H1 (cell line): ENCODE results near the gene RAB3GAP2. TPM values are rescaled to one million over a fixed set of nuclear protein-coding genes. Genes with fewer than 3 reads are reported as not detected.

ENCODE experiments used
- CTCF ChIA-PET: fragments of 300-600 bp; sonication (Branson Sonifier 250); formaldehyde crosslinking; loops from one replicate; lab custom pipeline; 2021; ENCODE audit not compliant: partially characterized antibody; lab: Charles Lee
- POLR2A ChIA-PET: fragments of 300-600 bp; sonication (Branson Sonifier 250); formaldehyde crosslinking; loops from one replicate; lab custom pipeline; 2021; ENCODE audit warnings: inconsistent platforms; ENCODE audit not compliant: partially characterized antibody; lab: Charles Lee
- DNase-seq, 2 experiments: peaks; one replicate each; pipeline versions ENCODE4 v3.0.0 to v3.0.0-alpha.2; 2010 to 2022; ENCODE audit warnings: low spot score in 2 of 2, low read depth in 1 of 2, mixed read lengths in 1 of 2
- FAIRE-seq: peaks from 2 replicates; lab custom pipeline; 2011; peaks lifted over from hg19 to GRCh38; lab: Jason Lieb, UNC
- H2AFZ ChIP-seq: 2 replicates; pipeline ENCODE4 v1.8.1; 2012; ENCODE audit warnings: low read length, inconsistent platforms
- H2AK5ac ChIP-seq: 2 replicates; pipeline ENCODE4 v1.6.1; 2013; ENCODE audit warnings: low read depth, low read length
- H2BK120ac ChIP-seq: replicated peaks from 2 replicates; pipeline ENCODE3; 2013; ENCODE audit warnings: low read depth, low read length, inconsistent platforms
- H2BK12ac ChIP-seq: 2 replicates; pipeline ENCODE4 v1.6.1; 2013; ENCODE audit warnings: low read depth, low read length
- H2BK15ac ChIP-seq: 2 replicates; pipeline ENCODE4 v1.6.1; 2013; ENCODE audit warnings: low read length
- H2BK20ac ChIP-seq: 2 replicates; pipeline ENCODE4 v1.6.1; 2013; ENCODE audit warnings: low read length
- H2BK5ac ChIP-seq: 2 replicates; pipeline ENCODE4 v1.6.1; 2013; ENCODE audit warnings: low read depth, low read length
- H3K14ac ChIP-seq: 2 replicates; pipeline ENCODE4 v1.6.1; 2013; ENCODE audit warnings: inconsistent platforms; ENCODE audit not compliant: insufficient read length
- H3K18ac ChIP-seq: 2 replicates; pipeline ENCODE4 v1.6.1; 2013; ENCODE audit warnings: low read length; ENCODE audit errors: extremely low read depth
- H3K23ac ChIP-seq: 2 replicates; pipeline ENCODE4 v1.6.1; 2013; ENCODE audit warnings: inconsistent platforms; ENCODE audit not compliant: insufficient read length
- H3K23me2 ChIP-seq: 2 replicates; pipeline ENCODE4 v1.6.1; 2013; ENCODE audit warnings: low read depth, low read length
- H3K27ac ChIP-seq: 2 replicates; pipeline ENCODE4 v1.6.1; 2011; ENCODE audit warnings: low read depth, low read length, inconsistent platforms
- H3K27me3 ChIP-seq, 4 experiments: replicated peaks in 1 of 4; 1 replicate in 1 of 4; 2 replicates in 3 of 4; pipeline versions ENCODE4 v1.6.1 to v1.8.1; 2011 to 2013; ENCODE audit warnings: low read length in 3 of 4, mild to moderate bottlenecking in 3 of 4, inconsistent platforms in 2 of 4, mixed read lengths in 2 of 4, moderate library complexity in 1 of 4; ENCODE audit not compliant: control insufficient read depth in 3 of 4, insufficient read depth in 3 of 4; ENCODE audit errors: extremely low read depth in 1 of 4
- H3K36me3 ChIP-seq, 4 experiments: 2 replicates each; pipeline versions ENCODE4 v1.6.1 to v1.8.1; 2011 to 2013; ENCODE audit warnings: mild to moderate bottlenecking in 4 of 4, low read length in 3 of 4, moderate library complexity in 2 of 4, control low read depth in 1 of 4, inconsistent platforms in 1 of 4; ENCODE audit not compliant: insufficient read depth in 4 of 4, control insufficient read depth in 2 of 4
- H3K4ac ChIP-seq: replicated peaks from 2 replicates; pipeline ENCODE3; 2013; ENCODE audit warnings: low read length, low read depth, mixed read lengths, inconsistent platforms; ENCODE audit not compliant: insufficient read length
- H3K4me1 ChIP-seq, 4 experiments: replicated peaks in 1 of 4; 1 replicate in 1 of 4; 2 replicates in 3 of 4; pipeline versions ENCODE4 v1.6.1 to v1.8.1; 2011 to 2013; ENCODE audit warnings: low read length in 3 of 4, inconsistent platforms in 2 of 4, mixed read lengths in 1 of 4; ENCODE audit not compliant: insufficient read depth in 4 of 4, control insufficient read depth in 3 of 4
- H3K4me2 ChIP-seq, 2 experiments: 2 replicates each; pipeline versions ENCODE4 v1.6.1 to v1.8.1; 2011 to 2013; ENCODE audit warnings: low read depth in 2 of 2, low read length in 2 of 2, control low read depth in 1 of 2, inconsistent platforms in 1 of 2, mild to moderate bottlenecking in 1 of 2; ENCODE audit not compliant: insufficient read depth in 1 of 2
- H3K4me3 ChIP-seq, 4 experiments: fragments of 200-600, 300-600 bp in 1 of 4; sonication (generic), shearing (Covaris generic), sonication (Bioruptor Twin) in 1 of 4; 2 replicates each; pipeline versions ENCODE4 v1.5.1 to v1.8.1; 2011 to 2016; ENCODE audit warnings: low read length in 4 of 4, low read depth in 3 of 4, control low read depth in 2 of 4, inconsistent platforms in 2 of 4, mild to moderate bottlenecking in 2 of 4, mixed read lengths in 1 of 4, moderate library complexity in 1 of 4; ENCODE audit not compliant: insufficient read depth in 2 of 4; ENCODE audit errors: extremely low read depth in 1 of 4
- H3K56ac ChIP-seq: replicated peaks from 2 replicates; pipeline ENCODE3; 2013; ENCODE audit warnings: low read depth, mild to moderate bottlenecking, mixed read lengths, low read length, inconsistent platforms; ENCODE audit not compliant: insufficient read length
- H3K79me1 ChIP-seq: 2 replicates; pipeline ENCODE4 v1.6.1; 2013; ENCODE audit warnings: low read depth, low read length, control low read depth
- H3K79me2 ChIP-seq, 2 experiments: 2 replicates each; pipeline versions ENCODE4 v1.6.1 to v1.8.1; 2012 to 2013; ENCODE audit warnings: low read length in 2 of 2, mild to moderate bottlenecking in 2 of 2, inconsistent platforms in 1 of 2; ENCODE audit not compliant: insufficient read depth in 2 of 2, control insufficient read depth in 1 of 2
- H3K9ac ChIP-seq, 4 experiments: replicated peaks in 1 of 4; 1 replicate in 1 of 4; 2 replicates in 3 of 4; pipeline versions ENCODE4 v1.6.1 to v1.8.1; 2011 to 2013; ENCODE audit warnings: low read depth in 3 of 4, low read length in 3 of 4, control low read depth in 2 of 4, mild to moderate bottlenecking in 2 of 4, moderate library complexity in 2 of 4, inconsistent platforms in 1 of 4; ENCODE audit errors: extremely low read depth in 1 of 4
- H3K9me3 ChIP-seq, 2 experiments: 2 replicates each; pipeline versions ENCODE4 v1.6.1 to v1.8.1; 2012 to 2013; ENCODE audit warnings: mild to moderate bottlenecking in 2 of 2, moderate library complexity in 2 of 2, control low read depth in 1 of 2, inconsistent platforms in 1 of 2, low read depth in 1 of 2, low read length in 1 of 2, mixed read lengths in 1 of 2; ENCODE audit not compliant: insufficient read depth in 2 of 2
- H4K20me1 ChIP-seq, 2 experiments: replicated peaks in 1 of 2; 2 replicates each; pipeline versions ENCODE3 to v1.8.1; 2011 to 2013; ENCODE audit warnings: inconsistent platforms in 2 of 2, low read length in 2 of 2, mild to moderate bottlenecking in 1 of 2; ENCODE audit not compliant: insufficient read depth in 2 of 2, control insufficient read depth in 1 of 2
- H4K5ac ChIP-seq: 2 replicates; pipeline ENCODE4 v1.6.1; 2013; ENCODE audit warnings: low read length, low read depth, mixed read lengths, inconsistent platforms; ENCODE audit not compliant: insufficient read length
- H4K8ac ChIP-seq: 2 replicates; pipeline ENCODE4 v1.8.0; 2013; ENCODE audit warnings: mild to moderate bottlenecking, moderate library complexity, low read length, inconsistent platforms; ENCODE audit not compliant: insufficient read depth; ENCODE audit errors: extremely low read depth
- H4K91ac ChIP-seq: replicated peaks from 2 replicates; pipeline ENCODE3; 2013; ENCODE audit warnings: low read length, mixed read lengths, inconsistent platforms; ENCODE audit not compliant: insufficient read length
- EZH2 ChIP-seq: fragments of 200-600 bp; sonication (generic); IDR thresholded peaks from 2 replicates; pipeline ENCODE4 v1.7.1; 2012; ENCODE audit warnings: low read depth, mild to moderate bottlenecking, moderate library complexity, low read length, inconsistent platforms; ENCODE audit not compliant: severe bottlenecking
- HDAC6 ChIP-seq: IDR thresholded peaks from one replicate; pipeline ENCODE4 v1.7.1; 2012; ENCODE audit warnings: low read depth, mild to moderate bottlenecking, inconsistent platforms, low read length, moderate library complexity
- WGBS, 2 experiments: shearing (Covaris generic) in 1 of 2; methylation state at CpG; one replicate each; pipeline versions ENCODE4 v1.1.6 to v1.1.7; 2013 to 2015; ENCODE audit warnings: low lambda C conversion rate in 2 of 2, mixed read lengths in 2 of 2, inconsistent platforms in 1 of 2, low coverage in 1 of 2, missing lambda C conversion rate in 1 of 2; ENCODE audit not compliant: insufficient replicate concordance in 2 of 2, insufficient coverage in 1 of 2, insufficient read length in 1 of 2; ENCODE audit errors: extremely low coverage in 1 of 2, missing lambda C conversion rate in 1 of 2; 5-methylcytosine and 5-hydroxymethylcytosine counted together
- polyA plus RNA-seq, 7 experiments: library from polyadenylated mRNA; depleted of rRNA in 3 of 7; stranded (reverse) in 5 of 7; unstranded in 2 of 7; fragments of >200 nt in 5 of 7; fragments of 200-250 nt in 2 of 7; gene quantifications; 1 replicate in 5 of 7; 2 replicates in 1 of 7; 4 replicates in 1 of 7; pipeline versions ENCODE4 v1.2.1 to v1.2.3, GENCODE V29; 2011 to 2013; ENCODE audit warnings: missing spikeins in 2 of 7, mixed read lengths in 2 of 7
- total RNA-seq: library from RNA; stranded (reverse); fragmentation: NEBNext Ultra II Directional; extraction: Animal tissue kit (Norgen Biotek cat#: 25700); gene quantifications from 2 replicates; pipeline ENCODE4 v1.2.1, GENCODE V29; 2021

RAB3GAP2 gene
- total and polyA plus RNA-seq, 2 of the 8 experiments (the other 6 are each of a cell fraction or from before 2014, with no cell fraction given) = 19.7 to 52.7 TPM

DNA sequence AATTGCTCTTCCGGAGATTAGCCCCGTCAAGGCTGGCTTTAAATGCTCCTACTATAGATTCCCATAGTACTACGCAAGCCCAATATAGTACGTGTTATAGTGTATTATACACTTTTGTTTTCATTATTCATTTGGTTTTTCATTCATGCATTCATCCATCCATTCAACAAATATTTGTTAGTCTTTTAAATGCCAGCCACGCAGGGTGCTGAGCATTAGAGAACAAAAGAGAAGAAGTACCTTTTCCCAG lies 513 bp upstream of the RAB3GAP2 start:
- H2AFZ ChIP-seq = peak overlapping the region; percentile 72

More for the DNA sequence above, 513 bp upstream of the RAB3GAP2 start:
- no peak overlapping the region for H3K18ac ChIP-seq
- peak overlapping the region; percentile 74 to 91 for H3K4me2 ChIP-seq
- H3K56ac ChIP-seq = no peak overlapping the region
- POLR2A ChIA-PET = interaction anchor here (0.6 to 2.5 kb wide), 9 partner anchors 8 to 475 kb away, joined by 3 to 9 read pairs (median 3); partner anchors contain the start of gene MTARC2
- no peaks in the 10 kb centered on the region for H3K9me3 ChIP-seq
- FAIRE-seq (no peak), DNase-seq (no peak)
- H2BK5ac ChIP-seq = peak overlapping the region; percentile 36
- WGBS, 2 experiments = 14% methylated on average over 5 of the region's 5 CpGs; no CpG with 5 or more reads in 1 of the 2 experiments
- TF ChIP-seq EZH2 = no peak
- TF ChIP-seq HDAC6 = no peak
- TF ChIP-seq, all 59 proteins: peak for 0
- Histone ChIP-seq H3K79me2 (peaks cover 14 to 42% of the 10 kb centered on the region in 2 experiments), H3K23me2 (peaks cover 5% of the 10 kb centered on the region), H4K5ac (peak overlapping the region; percentile 83), H3K4me1 (peaks cover 2 to 13% (median 6%) of the 10 kb centered on the region in 4 experiments; a peak in 6 of 7 replicates), H2BK120ac (peak overlapping the region; percentile 29), H2BK15ac (0 out of 2 replicates have a peak overlapping the region, but pooled peaks have one; percentile 65), H4K8ac (no peak overlapping the region), H3K27ac (peak overlapping the region; percentile 96), H3K36me3 (peaks cover under 1 to 5% (median 4%) of the 10 kb centered on the region in 4 experiments; a peak in 4 of 8 replicates), H2BK20ac (no peak overlapping the region), H3K9ac (peak overlapping the region; percentile 56 to 82 (median 69); a peak in 4 of 7 replicates), H4K91ac (no peak overlapping the region), H3K4me3 (peak overlapping the region; percentile 77 to 95 (median 88)), H3K27me3 (no peaks in the 10 kb centered on the region), H2BK12ac (no peak overlapping the region; the same call in 1 of the 2 replicates), H3K23ac (no peak overlapping the region), H3K14ac (no peak overlapping the region), H3K4ac (no peak overlapping the region), H2AK5ac (no peak overlapping the region), H4K20me1 (peaks cover 2% of the 10 kb centered on the region in 2 experiments), H3K79me1 (peaks cover 2% of the 10 kb centered on the region; the same call in 1 of the 2 replicates)
- CTCF ChIA-PET = interaction anchor here (0.8 to 1.8 kb wide), 5 partner anchors 8 to 56 kb away, joined by 3 to 6 read pairs (median 4); no protein-coding TSS in a partner anchor
